ENCODE measurements around the gene MRRF.
"Not testable (repeated sequence)": the region's sequence is repeated elsewhere in the genome, so short reads cannot be mapped to it uniquely, and the experiment has no call there.

MRRF gene

DNA sequence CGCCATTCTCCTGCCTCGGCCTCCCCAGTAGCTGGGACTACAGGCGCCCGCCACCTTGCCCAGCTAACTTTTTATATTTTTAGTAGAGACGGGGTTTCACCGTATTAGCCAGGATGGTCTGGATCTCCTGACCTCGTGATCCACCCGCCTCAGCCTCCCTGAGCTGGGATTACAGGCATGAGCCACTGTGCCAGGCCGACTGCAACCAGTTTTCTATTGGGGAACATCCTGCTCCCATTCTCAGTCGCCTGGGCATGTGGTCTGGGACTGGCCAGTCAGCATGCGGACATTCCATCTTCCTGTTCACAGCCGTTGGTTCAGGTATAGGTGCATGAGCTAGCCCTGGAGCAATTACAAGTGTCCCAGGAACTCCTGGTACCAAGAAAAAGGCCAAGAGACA lies 98.4 kb downstream of the MRRF start:
- not testable (repeated sequence) for DNase-seq

DNA sequence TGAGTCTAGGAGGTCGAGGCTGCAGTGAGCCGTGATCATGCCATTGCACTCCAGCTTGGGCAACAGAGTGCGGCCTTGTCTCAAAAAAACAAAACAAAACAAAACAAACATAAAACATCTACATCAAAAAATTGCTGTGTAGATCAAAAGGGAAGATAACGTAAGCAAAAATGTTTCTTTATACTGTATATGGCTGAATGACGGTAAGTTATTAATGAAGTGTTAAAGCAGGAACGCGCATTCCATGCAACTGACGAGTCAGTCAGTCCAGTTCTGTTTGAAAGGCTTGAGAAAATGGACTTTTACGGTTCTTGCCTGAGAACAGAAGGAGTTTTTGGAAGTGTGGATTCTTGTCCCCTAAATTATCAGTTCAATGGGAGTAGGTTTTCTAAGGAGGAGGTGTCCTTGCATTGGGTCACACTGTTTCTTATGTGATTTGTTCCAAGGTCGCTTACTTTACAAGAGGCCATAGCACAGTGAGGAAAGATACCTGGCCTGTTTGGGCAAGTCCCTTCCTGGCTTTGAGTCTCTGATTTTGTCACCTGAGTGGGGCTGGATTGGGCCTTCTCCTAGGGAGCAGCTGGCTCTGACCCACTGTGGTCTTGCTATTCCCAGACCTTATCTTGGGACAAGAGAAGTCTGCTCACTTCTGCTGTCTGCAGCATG lies 99.6 kb downstream of the MRRF start:
- DNase-seq = no peak

DNA sequence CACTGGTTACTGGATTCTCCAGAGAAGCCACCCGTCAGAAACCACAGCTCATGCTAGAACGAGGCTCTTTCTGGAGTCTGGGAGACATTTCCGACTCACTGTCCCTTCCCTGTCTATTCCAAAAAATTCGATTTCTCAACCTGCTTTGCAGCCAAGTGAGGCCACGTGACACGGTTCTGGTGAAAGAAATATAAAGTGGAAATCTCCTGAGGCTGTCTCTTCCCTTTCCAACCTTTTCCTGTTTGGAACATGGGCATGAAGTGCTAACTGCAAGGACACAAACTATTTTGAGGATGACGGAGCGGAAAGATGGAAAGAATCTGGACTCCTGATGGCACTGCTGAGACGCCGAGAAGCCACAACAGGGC lies 100.1 kb downstream of the MRRF start:
- no peak for DNase-seq

DNA sequence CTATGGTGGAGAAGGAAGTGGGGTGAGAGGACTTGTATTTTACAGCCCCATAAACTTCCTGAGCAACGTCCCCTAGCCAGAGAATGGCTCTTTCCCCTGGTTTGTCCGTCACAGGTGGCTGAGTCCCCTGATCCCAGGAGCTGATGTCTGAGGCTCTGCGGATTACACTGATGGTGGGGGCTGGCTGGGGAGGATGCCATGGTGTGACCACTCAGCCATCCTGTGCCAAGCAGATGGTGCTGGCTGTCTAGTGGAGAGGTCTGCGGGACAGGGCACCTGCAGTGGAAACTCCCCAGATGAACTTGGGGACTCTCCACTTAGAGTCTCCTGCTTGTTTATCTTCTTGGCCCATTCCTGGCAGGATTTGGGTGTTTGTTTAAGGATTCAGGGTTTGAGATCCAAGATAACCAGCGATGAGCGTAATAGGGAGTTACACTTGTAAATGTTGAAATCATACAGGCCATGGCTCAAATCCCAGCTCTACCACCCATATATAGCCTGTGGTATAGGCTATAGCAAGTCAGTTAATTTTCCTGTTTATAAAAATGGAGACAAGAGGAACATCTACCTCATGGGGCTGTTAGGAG lies 101.5 kb downstream of the MRRF start:
- DNase-seq = no peak

DNA sequence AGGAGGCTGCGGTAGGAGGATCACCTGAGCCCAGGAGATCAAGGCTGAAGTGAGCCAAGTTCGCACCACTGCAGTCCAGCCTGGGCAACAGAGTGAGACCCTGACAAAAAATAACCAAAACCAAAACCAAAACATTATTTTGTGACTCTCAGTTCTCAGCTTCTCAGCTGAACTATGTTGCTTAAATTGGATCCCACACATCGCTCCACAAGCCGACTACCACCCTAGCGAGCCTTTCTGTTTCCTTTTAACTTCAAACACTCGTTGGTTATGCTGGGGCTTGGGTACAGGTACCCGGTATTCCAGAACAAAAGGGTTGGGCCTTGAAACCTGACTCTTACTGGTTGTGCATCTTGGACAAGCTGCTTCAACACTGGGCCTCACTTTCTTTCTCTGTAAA lies 102.4 kb downstream of the MRRF start:
- DNase-seq = no peak

DNA sequence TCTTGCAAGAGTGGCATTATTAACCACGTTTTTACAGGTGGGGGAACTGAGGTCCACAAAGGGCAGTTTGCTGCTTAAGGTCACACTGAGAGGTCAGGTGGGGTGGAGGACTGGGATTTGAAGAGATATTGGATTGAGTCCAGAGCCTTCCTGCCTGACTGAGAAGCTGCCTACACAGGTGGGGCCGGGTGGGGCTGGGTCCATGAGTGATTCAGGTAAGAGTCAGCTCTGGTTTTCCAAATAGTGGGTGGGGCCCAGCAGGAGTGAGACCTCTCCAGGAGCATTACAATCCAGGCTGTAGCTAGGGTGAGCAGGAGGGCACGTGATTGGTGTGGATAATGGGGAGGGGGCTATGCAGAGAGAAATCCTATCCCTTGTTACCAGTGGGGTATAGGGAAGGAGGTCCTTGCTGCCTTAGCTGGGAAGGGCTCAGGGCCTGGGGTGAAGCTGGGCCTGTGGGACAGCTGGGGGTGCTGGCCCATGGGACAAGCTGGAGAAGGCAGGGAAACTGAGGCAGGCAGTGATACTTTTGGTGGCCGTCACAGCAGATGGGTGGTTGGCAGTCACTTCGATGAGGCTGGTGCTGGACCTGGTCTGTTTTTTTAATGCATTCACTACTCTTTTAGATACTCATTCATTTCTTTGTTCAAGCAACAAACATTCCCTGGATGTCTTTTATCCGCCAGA lies 103.2 kb downstream of the MRRF start:
- no peak for DNase-seq

DNA sequence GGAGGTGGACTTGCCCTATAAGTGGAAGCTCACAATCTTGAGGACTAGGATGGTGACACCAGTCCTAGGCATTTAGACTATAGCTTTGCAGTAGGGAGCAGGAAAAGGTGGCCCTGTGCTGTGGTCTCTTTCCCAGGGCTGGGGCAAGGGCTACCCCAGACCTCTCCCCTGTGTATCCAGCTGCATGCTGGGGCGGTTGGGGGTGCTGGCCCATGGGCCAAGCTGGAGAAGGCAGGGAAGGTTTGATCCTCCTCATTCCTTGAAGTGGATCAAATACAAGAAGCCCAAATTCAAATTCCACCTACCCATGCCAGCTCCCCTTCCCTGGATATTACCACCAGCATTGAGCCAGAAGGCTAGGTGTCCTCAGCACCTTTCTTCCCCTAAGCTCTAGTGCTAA lies 104.0 kb downstream of the MRRF start:
- no peak for DNase-seq

DNA sequence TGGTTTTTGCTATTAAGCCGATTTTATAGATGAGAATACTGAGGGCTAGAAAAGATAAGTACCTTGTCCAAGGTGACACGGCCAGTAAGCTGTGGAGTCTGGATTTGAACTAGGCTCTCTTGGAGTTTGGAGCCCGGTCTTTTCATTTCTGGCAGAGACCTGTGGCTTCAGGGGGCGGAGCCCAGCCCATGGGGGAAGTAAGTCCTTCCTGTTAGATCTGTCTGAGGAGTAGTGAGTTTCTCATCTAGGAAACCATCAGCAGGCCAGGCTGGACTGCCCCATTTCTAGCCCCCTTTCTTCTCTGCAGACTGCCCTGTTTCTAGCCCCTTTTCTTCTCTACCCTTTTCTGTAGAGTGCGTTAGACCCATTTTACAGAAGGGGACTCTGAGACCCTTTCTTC lies 105.6 kb downstream of the MRRF start:
- DNase-seq = no peak

DNA sequence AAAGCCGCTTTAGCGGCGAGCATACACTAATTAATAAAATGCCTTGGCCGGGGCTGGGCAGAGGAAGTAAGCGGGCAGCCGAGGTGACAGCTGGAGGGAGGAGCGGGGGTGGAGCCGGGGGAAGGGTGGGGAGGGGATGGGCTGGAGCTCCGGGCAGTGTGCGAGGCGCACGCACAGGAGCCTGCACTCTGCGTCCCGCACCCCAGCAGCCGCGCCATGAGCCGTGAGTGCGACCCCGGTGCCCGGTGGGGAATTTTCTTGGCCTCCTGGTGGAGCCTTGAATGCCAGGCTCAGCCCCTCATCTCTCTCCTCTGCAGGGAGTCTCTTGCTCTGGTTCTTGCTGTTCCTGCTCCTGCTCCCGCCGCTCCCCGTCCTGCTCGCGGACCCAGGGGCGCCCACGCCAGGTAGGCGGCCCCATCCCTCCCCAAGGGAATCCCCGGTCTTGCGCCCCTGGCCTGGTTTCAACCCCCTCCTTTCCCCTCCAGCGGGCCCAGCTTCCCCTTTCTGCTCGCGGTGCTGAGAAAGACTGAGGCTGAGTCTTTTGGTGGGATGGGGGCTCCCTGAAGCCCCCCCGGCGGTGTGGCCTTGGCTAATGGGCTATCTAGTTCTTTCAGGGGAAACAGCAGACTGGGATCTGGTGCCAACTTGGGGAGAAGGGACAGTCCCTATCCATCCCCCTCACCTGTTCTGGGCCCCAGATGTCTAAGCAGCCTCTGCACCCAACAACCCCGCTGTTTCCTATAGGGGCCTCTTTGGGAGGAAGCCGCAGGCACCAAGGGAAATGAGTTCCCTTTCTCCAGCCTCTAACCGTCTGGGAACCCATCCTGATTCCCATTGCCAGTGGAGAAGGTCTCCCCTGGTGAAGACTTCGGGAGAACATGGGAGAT lies 106.4 kb downstream of the MRRF start, which contains the start of gene PTGS1:
Gene PTGS1, plus strand, starts transcription at position 156 of the 887 bp plus-strand sequence. Its CDS starts 61 bp downstream, at position 217.
- peak; percentile 58 for DNase-seq

DNA sequence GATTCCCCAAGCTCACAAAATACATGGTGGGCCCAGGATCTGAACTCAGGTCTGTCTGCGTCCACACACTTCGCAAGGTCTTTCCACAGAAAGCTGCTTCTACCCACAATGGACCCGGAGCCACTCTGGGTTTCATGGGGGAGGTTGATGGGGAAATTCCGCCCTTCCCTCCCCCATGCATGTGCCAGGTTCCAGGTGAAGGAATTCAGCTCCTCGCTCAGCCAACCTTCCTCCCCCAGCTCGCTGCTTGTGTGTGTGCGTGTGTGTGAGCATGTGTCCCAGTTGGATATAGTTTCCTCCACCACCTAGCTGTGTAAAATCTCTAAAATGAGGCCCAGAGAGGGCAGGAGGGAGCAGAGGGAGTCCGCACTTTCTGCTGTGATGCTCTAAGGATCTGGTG lies 107.2 kb downstream of the MRRF start:
- no peak for DNase-seq

DNA sequence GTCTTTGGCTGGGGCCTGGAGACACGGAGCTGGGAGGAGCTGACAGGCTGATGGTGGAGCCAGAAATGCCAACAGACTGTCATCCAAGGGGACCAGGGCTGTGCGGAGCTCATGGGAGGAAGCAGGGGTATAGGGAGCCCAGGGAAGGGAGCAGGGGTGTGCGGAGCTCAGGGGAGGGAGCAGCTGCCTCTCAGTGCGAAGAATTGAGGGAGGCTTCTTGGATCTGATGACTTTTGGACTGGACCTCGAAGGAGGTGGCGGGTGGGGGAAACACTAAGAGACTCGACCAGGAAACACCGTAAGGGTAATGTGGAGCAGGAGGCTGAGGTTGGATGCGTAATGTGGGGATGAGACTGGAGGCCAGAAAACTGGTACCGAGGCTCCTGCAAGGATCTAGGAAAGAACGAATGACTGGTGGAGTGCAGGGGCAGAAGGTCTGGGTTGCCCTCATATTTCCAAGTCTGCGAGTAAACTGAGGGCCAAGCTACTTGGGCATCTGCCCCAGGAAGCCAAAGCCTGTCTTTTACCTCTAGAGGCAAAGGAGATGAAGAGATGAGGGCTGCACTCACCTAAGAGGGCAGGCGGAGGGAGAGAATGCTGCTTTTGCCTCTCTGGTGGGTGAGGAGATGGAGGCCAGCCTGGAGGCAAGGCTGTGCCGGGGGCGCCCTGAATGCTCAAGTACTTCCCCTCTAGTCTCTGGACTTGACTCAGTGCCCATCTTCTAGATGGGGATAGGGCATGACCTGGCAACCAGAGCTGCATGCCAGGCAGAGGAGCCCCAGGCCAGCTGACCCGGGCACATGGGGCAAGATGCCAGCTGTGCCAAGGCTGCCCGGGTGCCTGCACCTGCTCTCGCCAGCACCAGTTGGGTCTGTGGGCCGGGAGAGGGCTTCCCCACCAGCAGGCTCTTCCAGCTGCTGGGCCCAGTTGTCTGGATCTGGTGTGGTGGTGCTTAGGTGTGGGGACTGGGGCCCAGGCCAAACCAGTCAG lies 108.5 kb downstream of the MRRF start:
- DNase-seq = no peak

DNA sequence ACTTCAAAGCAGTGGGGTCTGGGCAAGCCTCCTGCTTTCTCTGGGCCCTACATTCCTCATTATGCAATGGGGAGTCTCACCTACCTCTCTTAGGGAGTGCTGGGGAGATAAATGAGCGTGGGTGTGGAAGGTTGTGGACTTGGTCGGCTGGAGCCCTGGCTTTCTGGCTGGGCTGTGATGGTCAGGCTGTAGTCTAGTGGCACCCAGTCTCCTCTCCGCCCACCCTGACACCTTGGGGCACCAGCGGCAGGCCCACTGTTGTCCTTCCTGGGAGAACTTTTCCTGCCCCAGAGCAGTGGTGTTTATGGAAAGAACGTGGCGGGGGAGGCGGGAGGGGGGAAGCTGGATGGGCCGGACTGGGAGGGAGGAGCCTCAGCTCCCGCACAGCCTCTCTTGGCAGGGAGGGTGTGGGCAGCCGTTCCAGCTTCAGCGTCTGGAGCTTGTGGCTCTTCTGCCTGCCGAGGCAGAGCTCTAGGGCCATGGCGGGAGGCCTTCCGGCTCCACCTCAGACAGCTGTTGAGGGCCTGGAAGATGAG lies 110.3 kb downstream of the MRRF start:
- DNase-seq = no peak

DNA sequence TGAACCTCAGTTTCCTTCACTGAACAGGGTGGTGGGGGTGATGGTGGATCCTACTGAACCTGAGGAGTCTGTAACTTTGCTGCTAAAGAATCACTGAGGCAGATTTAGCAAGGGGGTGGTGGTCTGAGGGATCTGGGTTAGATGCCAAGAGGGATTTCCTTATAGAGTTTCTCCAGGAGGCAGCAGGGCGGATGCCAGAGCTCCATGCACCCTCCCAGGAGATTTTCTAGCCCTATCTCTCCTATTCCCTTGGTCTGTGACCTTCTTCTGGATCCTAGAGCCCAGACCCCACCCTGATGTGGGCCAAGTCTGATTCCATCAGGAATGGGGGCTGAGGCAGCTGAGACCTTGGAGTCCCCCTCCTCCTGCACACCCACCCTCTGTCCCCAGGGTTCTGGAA lies 112.1 kb downstream of the MRRF start:
- no peak for DNase-seq

DNA sequence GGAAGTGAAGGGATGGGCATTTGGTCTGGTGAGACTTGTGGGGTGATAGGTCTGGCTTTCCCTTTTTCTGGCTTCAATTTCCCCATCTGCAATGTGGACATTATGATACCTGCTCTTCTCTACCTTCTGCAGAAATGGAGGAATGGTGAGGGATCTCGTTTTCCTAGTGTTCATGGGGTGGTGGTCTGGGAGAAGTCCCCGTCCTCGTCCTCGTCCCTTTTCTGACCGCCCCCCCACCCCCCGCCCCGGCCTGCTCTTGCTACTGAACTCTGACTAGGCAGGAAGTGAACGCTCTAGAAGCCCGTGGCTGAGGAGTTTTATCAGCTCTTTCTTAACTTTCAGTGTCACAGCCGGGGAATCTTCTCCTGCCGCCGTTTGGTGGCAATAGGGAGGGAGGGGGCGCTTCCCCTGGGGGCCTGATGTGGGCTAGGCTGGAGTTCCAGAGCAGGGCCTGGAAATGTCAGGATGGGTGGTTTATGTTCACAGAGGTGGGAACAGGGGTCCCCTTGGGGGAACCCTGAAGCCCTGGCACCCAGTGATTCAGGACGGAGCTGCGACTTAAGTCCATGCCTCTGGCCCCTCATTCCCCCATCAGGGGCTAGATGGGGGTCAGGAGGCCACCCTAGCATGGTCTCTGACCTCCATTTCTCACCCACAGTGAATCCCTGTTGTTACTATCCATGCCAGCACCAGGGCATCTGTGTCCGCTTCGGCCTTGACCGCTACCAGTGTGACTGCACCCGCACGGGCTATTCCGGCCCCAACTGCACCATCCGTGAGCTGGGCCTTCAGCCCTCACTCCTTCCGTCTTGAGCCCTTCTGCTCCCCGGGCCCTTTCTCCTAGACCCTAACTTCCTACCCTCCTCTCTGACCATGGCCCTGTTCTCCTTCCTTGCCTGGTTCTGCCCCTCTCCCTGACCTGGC lies 112.8 kb downstream of the MRRF start:
- no peak for DNase-seq

DNA sequence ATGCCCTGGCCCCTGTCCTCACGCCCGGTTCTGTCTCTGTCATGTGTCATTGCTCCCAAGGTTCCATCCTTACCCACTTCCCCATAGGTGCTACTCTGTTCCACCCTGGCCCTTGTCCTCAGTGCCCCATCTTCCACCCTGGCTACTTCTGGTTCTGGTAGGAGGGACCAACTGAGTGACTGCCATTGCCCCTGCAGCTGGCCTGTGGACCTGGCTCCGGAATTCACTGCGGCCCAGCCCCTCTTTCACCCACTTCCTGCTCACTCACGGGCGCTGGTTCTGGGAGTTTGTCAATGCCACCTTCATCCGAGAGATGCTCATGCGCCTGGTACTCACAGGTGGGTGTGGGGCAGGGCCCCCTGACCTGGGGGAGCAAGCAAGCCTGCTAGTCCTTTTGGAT lies 113.6 kb downstream of the MRRF start:
- no peak for DNase-seq

DNA sequence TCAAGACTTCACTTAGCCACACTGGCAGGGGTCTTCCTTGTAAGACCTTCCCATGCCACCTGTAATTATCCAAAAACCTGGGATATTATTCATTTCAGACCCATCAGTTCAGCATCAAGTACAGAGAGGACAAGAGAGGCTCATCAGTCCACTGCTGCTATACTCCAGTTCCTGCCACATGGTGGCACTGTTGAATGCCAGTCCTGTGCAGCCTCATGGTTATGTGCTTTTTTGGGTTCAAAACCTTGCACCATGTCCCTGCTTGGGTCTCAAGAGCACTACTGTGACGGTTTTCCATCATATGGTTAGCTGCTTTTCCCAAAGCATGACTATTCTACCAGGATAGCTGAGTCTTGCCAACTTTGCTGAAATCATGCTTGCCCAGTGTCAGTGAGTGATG lies 114.7 kb downstream of the MRRF start:
- DNase-seq = no peak

DNA sequence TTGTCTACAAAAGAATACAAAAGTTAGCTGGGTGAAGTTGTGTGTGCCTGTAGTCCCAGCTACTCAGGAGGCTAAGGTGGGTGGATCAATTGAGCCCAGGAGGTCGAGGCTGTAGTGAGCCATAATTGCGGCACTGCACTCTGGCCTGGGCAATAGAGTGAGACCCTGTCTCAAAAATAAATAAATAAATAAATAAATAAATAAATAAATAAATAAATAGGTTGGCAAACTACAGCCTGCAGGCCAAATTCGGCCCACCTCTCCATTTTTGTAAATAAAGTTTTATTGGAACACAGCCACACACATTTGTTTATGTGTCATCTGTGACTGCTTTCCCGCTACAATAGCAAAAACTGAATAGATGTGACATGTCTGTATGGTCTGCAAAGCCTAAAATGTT lies 115.6 kb downstream of the MRRF start:
- DNase-seq = no peak

Measured in NCI-H2171 treated with DMSO at 0.1 percent for 48 hours (cell line).